Muscle layer of colon (tissue), 2 donors: ENCODE data around the gene FIS1.
"Not testable (repeated sequence)": the region's sequence is repeated elsewhere in the genome, so short reads cannot be mapped to it uniquely, and the experiment has no call there.

Source experiments
- H3K27ac ChIP-seq: one replicate; pipeline ENCODE4 v1.7.0; 2013; ENCODE audit warnings: low read depth, mild to moderate bottlenecking, low read length, moderate library complexity
- H3K27me3 ChIP-seq, 2 donors: one replicate each; pipeline ENCODE4 v1.7.0; 2013; ENCODE audit warnings: low read length in 2 of 2, mild to moderate bottlenecking in 2 of 2; ENCODE audit not compliant: insufficient read depth in 2 of 2, control insufficient read depth in 1 of 2
- H3K36me3 ChIP-seq: one replicate; pipeline ENCODE4 v1.7.0; 2013; ENCODE audit warnings: mild to moderate bottlenecking, low read length; ENCODE audit not compliant: insufficient read depth
- H3K4me1 ChIP-seq: one replicate; pipeline ENCODE4 v1.7.0; 2013; ENCODE audit warnings: mild to moderate bottlenecking, low read length; ENCODE audit not compliant: insufficient read depth
- H3K4me3 ChIP-seq, 2 donors: one replicate each; pipeline ENCODE4 v1.7.0; 2013; ENCODE audit warnings: low read length in 2 of 2, low read depth in 1 of 2, mild to moderate bottlenecking in 1 of 2, moderate library complexity in 1 of 2
- H3K9ac ChIP-seq: one replicate; pipeline ENCODE4 v1.7.0; 2013; ENCODE audit warnings: low read length
- H3K9me3 ChIP-seq: one replicate; pipeline ENCODE4 v1.7.0; 2013; ENCODE audit warnings: mild to moderate bottlenecking, low read length
- donor health status: abdominal sarcoma.
- donor health status: Adenocarcinoma of cecum.

The FIS1 gene

DNA sequence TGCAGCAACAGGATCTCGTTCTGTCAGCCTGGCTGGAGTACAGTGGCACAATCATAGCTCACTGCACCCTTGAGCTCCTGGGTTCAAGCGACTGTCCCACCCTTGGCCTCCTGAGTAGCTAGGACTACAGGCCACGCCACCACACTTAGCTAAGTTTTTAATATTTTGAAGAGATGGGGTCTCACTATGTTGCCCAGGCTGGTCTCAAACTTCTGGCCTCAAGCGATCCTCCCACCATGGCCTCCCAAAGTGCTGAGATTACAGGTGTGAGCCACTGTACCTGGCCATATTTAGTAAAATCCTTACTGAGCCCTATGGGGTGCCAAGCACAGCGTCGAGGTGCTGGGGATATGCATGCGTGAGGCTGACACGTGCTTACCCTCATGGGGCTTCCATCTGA, 36.0 kb upstream of the FIS1 start:
- H3K4me1 ChIP-seq, H3K9me3 ChIP-seq, H3K9ac ChIP-seq, H3K36me3 ChIP-seq, H3K27me3 ChIP-seq, H3K4me3 ChIP-seq, H3K27ac ChIP-seq: not testable (repeated sequence)

DNA sequence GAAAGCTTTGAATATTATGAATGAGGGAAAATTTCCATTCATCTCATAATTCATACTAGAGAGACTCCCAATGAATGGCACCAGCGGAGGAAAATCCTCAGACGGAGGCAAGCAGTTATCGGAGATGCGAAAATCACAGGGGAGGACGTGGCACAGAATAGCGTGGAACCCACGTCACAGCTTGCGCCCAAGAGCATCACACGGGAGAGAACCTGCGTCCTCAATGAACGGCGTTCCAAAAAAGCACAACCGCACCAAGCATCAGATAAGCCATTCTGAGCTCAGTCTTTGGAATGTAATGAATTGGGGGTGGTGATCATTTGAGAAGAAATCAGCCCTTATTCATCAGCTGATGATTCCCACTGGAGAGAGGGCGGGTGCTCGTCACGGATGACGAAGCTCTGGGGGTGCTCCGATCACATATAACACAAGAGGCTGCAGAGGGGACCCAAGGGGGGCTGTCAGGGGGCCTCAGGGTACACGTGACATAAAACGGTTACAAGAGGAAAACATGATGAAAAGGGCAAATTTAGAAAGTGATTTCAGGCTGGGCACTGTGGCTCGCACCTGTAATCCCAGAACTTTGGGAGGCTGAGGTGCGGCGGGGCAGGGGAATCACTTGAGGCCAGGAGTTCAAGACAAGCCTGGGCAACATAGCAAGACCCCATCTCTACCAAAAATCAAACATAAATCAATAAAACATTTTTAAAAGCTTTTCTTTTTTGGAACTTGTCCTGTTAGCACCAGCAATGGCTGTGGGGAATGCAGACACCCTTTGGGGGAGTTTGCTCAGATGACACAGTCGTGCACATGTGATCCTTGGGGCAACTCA, 33.8 kb upstream of the FIS1 start:
- H3K27me3 ChIP-seq: no peaks in the 10 kb centered on the region
- H3K4me1 ChIP-seq: peaks cover 5% of the 10 kb centered on the region
- H3K9me3 ChIP-seq: no peaks in the 10 kb centered on the region
- H3K9ac ChIP-seq: no peak overlapping the region
- H3K4me3 ChIP-seq: no peak overlapping the region
- H3K27ac ChIP-seq: no peak overlapping the region
- H3K36me3 ChIP-seq: no peaks in the 10 kb centered on the region

DNA sequence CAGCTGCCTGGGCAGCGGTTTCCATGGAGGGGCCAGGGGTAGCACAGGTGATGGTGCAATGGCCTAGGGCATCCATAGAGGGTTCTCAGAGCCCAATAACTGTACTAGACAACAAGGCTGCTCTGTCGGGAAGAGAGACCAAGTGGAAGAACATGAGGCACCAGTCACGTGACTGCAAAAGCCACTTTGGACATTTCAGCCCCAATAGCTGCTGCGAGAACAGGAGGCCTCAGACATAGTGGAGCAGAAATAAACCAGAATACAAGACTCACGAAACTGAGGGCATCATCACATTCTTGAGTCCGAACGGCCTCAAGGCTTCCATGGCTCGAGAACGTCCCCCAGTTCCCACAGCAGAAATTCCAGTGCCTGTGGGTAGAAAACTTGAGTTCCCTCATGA, 32.3 kb upstream of the FIS1 start:
- Histone ChIP-seq H3K9ac (no peak overlapping the region), H3K4me1 (no peaks in the 10 kb centered on the region), H3K9me3 (no peaks in the 10 kb centered on the region), H3K27me3 (no peaks in the 10 kb centered on the region), H3K36me3 (no peaks in the 10 kb centered on the region), H3K4me3 (no peak overlapping the region), H3K27ac (no peak overlapping the region)

DNA sequence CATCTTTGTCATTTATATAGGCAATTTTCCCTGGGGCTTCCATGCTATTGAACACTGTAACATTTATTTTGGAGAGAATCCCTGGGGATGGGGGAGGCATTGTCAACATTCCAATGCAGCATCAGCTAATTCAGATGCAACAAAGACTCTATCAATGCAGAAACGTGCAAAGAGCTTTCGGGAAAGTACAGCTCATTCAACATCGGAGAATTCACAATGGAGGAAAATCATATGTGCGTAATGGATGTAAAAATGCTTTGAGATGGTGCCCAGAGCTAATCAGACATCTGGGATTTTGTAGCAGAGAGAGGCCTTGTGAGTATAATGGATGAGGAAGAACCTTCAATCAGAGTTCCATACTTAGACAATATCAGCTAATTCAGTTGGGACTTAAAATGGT, 28.3 kb upstream of the FIS1 start:
- H3K9ac ChIP-seq: no peak overlapping the region
- H3K27ac ChIP-seq: no peak overlapping the region
- no peak overlapping the region for H3K4me3 ChIP-seq
- H3K27me3 ChIP-seq: no peaks in the 10 kb centered on the region
- H3K4me1 ChIP-seq: no peaks in the 10 kb centered on the region
- H3K9me3 ChIP-seq: no peaks in the 10 kb centered on the region
- no peaks in the 10 kb centered on the region for H3K36me3 ChIP-seq

DNA sequence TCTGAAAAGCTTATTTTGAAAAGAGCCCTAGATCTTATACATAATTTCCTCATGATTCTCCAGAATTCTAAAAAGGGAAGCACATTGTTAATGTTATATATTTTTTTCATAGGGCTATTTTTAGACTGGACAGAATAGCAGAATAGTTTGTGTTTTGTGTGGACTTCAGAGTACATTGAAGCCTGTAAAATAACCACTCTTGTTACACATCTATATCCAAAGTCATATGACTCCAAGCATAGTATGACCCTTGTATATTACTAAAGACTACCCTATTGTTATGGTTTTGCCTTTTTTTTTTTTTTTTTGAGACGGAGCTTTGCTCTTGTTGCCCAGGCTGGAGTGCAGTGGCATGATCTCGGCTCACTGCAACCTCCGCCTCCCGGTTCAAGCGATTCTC, 26.1 kb upstream of the FIS1 start:
- H3K36me3 ChIP-seq: no peaks in the 10 kb centered on the region
- H3K4me3 ChIP-seq: no peak overlapping the region
- no peaks in the 10 kb centered on the region for H3K27me3 ChIP-seq
- no peak overlapping the region for H3K9ac ChIP-seq
- no peaks in the 10 kb centered on the region for H3K9me3 ChIP-seq
- H3K4me1 ChIP-seq: no peaks in the 10 kb centered on the region
- no peak overlapping the region for H3K27ac ChIP-seq

DNA sequence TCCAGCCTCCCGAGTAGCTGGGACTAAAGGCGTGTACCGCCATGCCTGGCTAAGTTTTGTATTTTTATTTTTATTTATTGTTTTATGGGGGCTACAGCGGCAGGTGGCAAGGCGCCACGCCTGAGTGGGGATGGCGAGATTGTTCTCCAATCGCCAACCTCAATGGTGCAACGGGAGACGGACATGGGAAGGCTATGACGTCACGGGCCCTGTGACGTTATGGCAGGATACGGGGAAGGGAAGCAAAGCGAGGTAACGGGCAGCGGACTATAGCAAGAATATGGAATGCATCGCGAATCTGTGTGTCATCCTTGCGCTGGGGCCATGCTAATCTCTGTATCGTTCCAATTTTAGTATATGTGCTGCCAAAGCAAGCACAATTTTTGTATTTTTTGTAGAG, 24.8 kb upstream of the FIS1 start:
- Histone ChIP-seq H3K27me3 (no peaks in the 10 kb centered on the region), H3K36me3 (no peaks in the 10 kb centered on the region), H3K4me1 (no peaks in the 10 kb centered on the region), H3K27ac (no peak overlapping the region), H3K9me3 (no peaks in the 10 kb centered on the region), H3K9ac (no peak overlapping the region), H3K4me3 (no peak overlapping the region)

DNA sequence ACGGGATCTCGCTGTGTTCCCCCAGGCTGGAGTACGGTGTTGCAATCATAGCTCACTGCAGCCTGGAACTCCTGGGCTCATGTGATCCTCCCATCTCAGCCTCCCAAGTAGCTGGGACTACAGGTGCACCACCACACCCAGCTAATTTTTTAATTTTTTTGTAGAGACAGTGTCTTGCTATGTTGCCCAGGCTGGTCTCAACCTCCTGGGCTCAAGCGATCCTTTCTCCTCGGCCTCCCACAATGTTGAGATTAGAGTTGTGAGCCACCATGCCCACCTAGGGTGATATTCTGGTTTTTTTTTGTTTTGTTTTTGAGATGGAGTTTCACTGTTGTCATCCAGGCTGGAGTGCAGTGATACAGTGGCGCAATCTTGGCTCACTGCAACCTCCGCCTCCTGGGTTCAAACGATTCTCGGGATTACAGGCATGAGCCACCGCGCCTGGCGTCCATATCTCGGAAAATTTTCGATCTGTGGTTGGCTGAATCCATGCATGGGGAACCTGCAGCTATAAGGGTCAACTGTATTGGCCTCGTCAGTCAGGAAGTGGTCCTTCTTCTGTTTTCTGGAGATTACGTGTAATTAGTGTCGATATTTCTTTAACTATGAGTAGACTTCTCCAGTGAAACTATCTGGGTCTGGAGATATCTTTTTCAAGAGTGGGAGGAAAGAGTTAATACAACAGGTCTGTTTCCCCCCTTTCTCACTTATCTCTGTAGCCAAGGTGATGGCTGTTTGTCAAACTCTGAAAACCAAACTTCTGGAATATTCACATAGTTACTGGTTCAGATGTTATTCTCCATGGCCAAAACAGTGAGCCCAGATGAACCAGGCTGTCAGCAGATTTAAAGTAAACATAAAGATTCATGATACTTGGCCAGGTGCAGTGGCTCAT, 21.0 kb upstream of the FIS1 start:
- H3K27me3 ChIP-seq: no peaks in the 10 kb centered on the region
- H3K9ac ChIP-seq: no peak overlapping the region
- no peak overlapping the region for H3K27ac ChIP-seq
- H3K4me1 ChIP-seq: no peaks in the 10 kb centered on the region
- H3K9me3 ChIP-seq: no peaks in the 10 kb centered on the region
- H3K36me3 ChIP-seq: no peaks in the 10 kb centered on the region
- H3K4me3 ChIP-seq: no peak overlapping the region

DNA sequence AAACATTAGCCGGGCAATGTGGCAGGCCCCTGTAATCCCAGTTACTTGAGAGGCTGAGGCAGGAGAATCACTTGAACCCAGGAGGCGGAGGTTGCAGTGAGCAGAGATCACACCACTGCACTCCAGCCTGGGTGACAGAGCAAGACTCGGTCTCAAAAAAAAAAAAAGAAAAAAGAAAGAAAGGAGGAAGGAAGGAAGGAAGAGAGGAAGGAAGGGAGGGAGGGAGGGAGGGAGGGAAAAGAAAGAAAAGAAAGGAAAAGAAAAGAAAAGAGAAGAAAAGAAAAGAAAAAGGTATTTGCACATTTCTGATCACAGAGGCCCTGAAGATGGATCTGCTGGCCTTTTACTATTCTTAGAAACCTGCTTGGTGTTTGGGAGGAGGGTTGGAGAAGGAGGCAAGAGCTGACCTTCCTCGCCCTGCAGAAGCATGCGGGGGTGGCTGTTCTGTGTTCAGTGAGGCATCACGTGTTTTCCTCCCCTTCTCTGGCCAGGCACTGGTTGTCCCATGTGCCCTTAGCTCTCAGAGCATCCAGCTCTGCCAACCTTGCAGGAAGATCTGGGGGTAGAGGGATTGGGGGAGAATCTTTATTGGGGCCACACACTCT, 19.3 kb upstream of the FIS1 start:
- H3K27ac ChIP-seq, H3K4me1 ChIP-seq, H3K27me3 ChIP-seq, H3K9ac ChIP-seq, H3K9me3 ChIP-seq, H3K36me3 ChIP-seq, H3K4me3 ChIP-seq: not testable (repeated sequence)

DNA sequence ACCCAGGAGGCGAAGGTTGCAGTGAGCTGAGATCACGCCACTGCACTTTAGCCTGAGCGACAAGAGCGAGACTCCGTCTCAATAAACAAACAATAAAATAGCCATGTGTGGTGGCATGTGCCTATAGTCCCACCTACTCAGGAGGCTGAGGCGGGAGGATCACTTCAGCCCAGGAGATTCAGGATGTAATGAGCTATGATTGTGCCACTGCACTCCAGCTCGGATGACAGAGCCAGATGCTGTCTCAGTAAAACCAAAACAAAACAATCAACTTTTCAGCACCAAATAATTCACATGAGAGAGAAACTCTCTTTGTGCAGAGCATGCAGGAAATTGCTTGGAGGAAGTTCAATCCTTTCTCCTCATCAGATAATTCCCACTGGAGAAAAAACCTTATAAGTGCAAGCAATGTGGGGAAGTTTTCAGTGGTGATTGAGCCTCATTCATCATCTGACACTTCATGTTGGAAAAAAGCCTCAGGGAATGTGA, 13.4 kb upstream of the FIS1 start:
- no peak overlapping the region for H3K9ac ChIP-seq
- no peaks in the 10 kb centered on the region for H3K27me3 ChIP-seq
- H3K27ac ChIP-seq: no peak overlapping the region

DNA sequence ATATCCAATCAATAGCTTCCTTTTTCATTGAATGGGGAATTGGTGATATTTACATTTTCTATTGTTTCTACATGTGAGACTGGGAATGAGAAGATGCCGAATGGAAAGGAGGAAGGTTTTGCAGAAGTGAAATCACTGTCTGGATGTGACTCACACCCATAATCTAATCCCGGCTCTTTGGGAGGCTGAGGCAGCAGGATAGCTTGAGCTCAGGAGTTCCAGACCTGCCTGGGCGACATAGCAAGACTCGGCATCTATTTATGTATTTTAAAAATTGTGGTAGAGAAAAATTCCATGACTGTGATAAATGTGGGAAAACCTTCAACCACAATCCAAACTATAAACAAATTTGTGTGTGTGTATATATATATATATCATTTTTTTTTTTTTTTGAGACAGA, 10.9 kb upstream of the FIS1 start:
- Histone ChIP-seq H3K36me3 (no peaks in the 10 kb centered on the region), H3K27ac (no peak overlapping the region), H3K27me3 (no peaks in the 10 kb centered on the region), H3K9me3 (no peaks in the 10 kb centered on the region), H3K9ac (no peak overlapping the region), H3K4me1 (peaks cover 7% of the 10 kb centered on the region), H3K4me3 (no peak overlapping the region)

More for the DNA sequence above, 13.4 kb upstream of the FIS1 start:
- Histone ChIP-seq H3K4me1 (no peaks in the 10 kb centered on the region), H3K36me3 (no peaks in the 10 kb centered on the region), H3K9me3 (no peaks in the 10 kb centered on the region), H3K4me3 (no peak overlapping the region)

DNA sequence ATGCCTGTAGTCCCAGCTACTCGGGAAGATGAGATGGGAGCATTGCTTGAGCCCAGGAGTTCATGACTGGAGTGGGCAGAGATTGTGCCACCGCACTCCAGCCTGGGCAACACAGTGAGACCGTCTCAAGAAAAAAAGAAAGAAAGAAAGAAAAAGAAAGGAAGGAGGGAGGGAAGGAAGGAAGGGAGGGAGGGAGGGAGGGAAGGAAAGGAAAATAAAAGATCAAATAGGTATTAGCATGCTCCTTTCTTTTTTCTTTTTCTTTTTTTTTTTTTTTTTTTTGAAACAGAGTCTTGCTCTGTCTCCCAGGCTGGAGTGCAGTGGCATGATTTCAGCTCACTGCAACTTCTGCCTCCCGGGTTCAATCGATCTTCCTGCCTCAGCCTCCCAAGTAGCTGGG, 8.3 kb upstream of the FIS1 start:
- not testable (repeated sequence) for H3K27me3 ChIP-seq, H3K9me3 ChIP-seq, H3K4me3 ChIP-seq, H3K27ac ChIP-seq, H3K9ac ChIP-seq, H3K36me3 ChIP-seq
- H3K4me1 ChIP-seq: peaks cover 13% of the 10 kb centered on the region
